HG03575 (cell line): ENCODE results near the gene ICA1L.
"Not testable (repeated sequence)": the region's sequence is repeated elsewhere in the genome, so short reads cannot be mapped to it uniquely, and the experiment has no call there.

Experiments
- ATAC-seq: cut with Tn5 transposase; IDR thresholded peaks from one replicate; pipeline ENCODE4 v1.9.1; 2021; ENCODE audit not compliant: unreplicated experiment, insufficient number of reproducible peaks, low FRiP score; ENCODE audit errors: extremely low read depth

Gene ICA1L

GRCh38 chr2:202805911-202806310, 65.7 kb downstream of the ICA1L start:
- not testable (repeated sequence) for ATAC-seq

- ATAC-seq = no peak
Observed at GRCh38 chr2:202797944-202798343, 73.6 kb downstream of the ICA1L start.

GRCh38 chr2:202790676-202791075, 80.9 kb downstream of the ICA1L start:
- no peak for ATAC-seq

GRCh38 chr2:202786842-202787241, 84.7 kb downstream of the ICA1L start:
- ATAC-seq = no peak

- ATAC-seq = no peak
Observed at GRCh38 chr2:202782940-202783558, 88.5 kb downstream of the ICA1L start.

- peak; percentile 94 for ATAC-seq
Observed at GRCh38 chr2:202780514-202781021, 91.0 kb downstream of the ICA1L start.

- no peak for ATAC-seq
Observed at GRCh38 chr2:202778217-202778616, 93.3 kb downstream of the ICA1L start.

GRCh38 chr2:202774104-202774503, 97.5 kb downstream of the ICA1L start:
- no peak for ATAC-seq

- no peak for ATAC-seq
Observed at GRCh38 chr2:202773301-202773973, 98.1 kb downstream of the ICA1L start.

- no peak for ATAC-seq
Observed at GRCh38 chr2:202771741-202772460, 99.7 kb downstream of the ICA1L start.

- ATAC-seq = no peak
Observed at GRCh38 chr2:202771336-202771735, 100.2 kb downstream of the ICA1L start.

GRCh38 chr2:202769201-202769600, 102.4 kb downstream of the ICA1L start:
- ATAC-seq = no peak

- no peak for ATAC-seq
Observed at GRCh38 chr2:202768273-202768672, 103.3 kb downstream of the ICA1L start.

GRCh38 chr2:202765436-202765835, 106.1 kb downstream of the ICA1L start:
- ATAC-seq = no peak

GRCh38 chr2:202764991-202765390, 106.6 kb downstream of the ICA1L start:
- ATAC-seq = no peak

- no peak for ATAC-seq
Observed at GRCh38 chr2:202763916-202764315, 107.7 kb downstream of the ICA1L start.

- ATAC-seq = no peak
Observed at GRCh38 chr2:202762556-202762955, 109.0 kb downstream of the ICA1L start.

- no peak for ATAC-seq
Observed at GRCh38 chr2:202760848-202761247, 110.7 kb downstream of the ICA1L start.

- ATAC-seq = no peak
Observed at GRCh38 chr2:202758604-202759003, 113.0 kb downstream of the ICA1L start.

GRCh38 chr2:202758128-202758527, 113.4 kb downstream of the ICA1L start:
- ATAC-seq = no peak
